Activated CD4-positive, alpha-beta T cell treated with anti-CD3 and anti-CD28 coated beads for 48 hours (primary cell): ENCODE results near the gene STING1.
A peak's percentile ranks its signal among the peaks of the same experiment; 100 is the strongest.

Experiments
- DNase-seq: peaks from one replicate; pipeline ENCODE4 v3.0.0-alpha.2; 2020

STING1 gene

GRCh38 chr5:139439013-139439903, 43.3 kb downstream of the STING1 start, which contains the start of gene DNAJC18:
TSS of gene DNAJC18 (minus strand) at chr5:139439525. CDS start at chr5:139439445, 80 bp downstream.
- peak; percentile 96 for DNase-seq

- DNase-seq, result no peak
Measured at GRCh38 chr5:139438707-139439012, 43.9 kb downstream of the STING1 start.

- DNase-seq, result no peak
Measured at GRCh38 chr5:139435676-139436075, 46.9 kb downstream of the STING1 start.

GRCh38 chr5:139431706-139432105, 50.9 kb downstream of the STING1 start:
- no peak for DNase-seq

GRCh38 chr5:139430015-139430414, 52.5 kb downstream of the STING1 start:
- no peak for DNase-seq

- no peak for DNase-seq
Measured at GRCh38 chr5:139426203-139426885, 56.2 kb downstream of the STING1 start.
